Measurements from ENCODE around the gene ZNF235.
"Not testable (repeated sequence)": the region's sequence is repeated elsewhere in the genome, so short reads cannot be mapped to it uniquely, and the experiment has no call there.

The ZNF235 gene

DNA sequence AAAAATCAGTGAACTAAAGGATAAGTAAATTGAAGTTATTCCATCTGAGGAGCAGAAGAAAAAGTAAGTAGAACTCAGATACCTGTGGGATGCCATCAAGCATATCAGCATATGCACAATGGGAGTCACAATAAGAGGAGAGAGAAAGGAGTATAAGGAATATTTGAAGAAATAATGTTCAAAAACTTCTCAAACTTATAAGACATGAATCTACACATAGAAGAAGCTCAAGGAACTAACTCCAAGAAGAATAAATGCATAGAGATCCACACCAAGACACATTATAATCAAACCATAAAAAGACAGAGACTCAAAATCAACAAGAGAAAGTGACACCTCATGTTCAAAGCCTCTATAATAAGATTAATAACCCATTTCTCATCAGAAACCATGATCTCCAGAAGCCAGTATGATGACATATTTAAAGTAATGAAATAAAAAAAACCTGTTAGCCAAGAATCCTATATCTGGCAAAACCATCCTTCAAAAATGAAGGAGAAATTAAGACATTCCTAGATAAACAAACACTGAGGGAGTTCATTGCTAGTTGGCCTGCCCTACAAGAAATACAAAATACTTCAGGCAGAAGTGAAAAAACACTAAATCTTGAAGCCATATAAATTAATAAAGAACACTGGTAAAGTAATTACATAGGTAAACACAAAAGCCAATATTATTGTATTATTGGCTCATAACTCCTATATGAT lies 49.0 kb downstream of the ZNF235 start:
- DNase-seq (ENCODE audit: low read depth) = no peak

DNA sequence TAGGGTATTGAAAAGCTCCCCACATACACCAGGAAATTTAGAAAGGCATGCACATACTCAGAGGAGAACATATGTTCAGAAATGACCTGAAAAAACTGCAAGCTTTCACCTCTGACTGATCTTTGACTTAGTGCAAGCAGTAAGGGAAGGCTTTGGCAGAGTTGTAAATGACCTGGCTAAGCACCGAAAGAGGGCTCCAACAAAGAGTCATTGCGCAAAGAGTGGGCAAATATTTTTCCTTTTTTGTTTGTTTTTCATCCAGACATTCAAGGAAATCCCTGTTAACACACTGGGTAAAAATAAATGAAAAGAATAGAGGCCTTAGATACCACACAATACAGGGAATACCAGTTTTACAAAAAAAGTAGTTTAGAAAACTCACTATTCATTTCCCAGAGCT lies 50.3 kb downstream of the ZNF235 start:
- no peak for DNase-seq (ENCODE audit: low read depth)

DNA sequence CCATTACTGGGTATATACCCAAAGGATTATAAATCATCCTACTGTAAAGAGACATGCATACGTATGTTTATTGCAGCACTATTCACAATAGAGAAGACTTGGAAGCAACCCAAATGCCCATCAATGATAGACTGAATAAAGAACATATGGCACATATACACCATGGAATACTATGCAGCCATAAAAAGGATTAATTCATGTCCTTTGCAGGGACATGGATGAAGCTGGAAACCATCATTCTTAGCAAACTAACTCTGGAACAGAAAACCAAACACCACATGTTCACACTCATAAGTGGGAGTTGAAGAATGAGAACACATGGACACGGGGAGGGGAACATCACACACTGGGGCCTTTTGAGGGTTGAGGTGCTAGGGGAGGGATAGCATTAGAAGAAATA lies 51.4 kb downstream of the ZNF235 start:
- not testable (repeated sequence) for DNase-seq (ENCODE audit: low read depth)

DNA sequence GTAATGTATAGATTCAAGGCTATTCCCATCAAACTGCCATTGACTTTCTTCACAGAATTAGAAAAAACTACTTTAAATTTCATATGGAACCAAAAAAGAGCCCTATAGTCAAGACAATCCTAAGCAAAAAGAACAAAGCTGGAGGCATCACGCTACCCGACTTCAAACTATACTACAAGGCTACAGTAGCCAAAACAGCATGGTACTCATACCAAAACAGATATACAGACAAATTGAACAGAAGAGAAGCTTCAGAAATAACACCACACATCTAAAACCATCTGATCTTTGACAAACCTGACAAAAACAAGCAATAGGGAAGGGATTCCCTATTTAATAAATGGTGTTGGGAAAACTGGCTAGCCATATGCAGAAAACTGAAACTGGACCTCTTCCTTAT lies 52.5 kb downstream of the ZNF235 start:
- DNase-seq (ENCODE audit: low read depth) = not testable (repeated sequence)

DNA sequence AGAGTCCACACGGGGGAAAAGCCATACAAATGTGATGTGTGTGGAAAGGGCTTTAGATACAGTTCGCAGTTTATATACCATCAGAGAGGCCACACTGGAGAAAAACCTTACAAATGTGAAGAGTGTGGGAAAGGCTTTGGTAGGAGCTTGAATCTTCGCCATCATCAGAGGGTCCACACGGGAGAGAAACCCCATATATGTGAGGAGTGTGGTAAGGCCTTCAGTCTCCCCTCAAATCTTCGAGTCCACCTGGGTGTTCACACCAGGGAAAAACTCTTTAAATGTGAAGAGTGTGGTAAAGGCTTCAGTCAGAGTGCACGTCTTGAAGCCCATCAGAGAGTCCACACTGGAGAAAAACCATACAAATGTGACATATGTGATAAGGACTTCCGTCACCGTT lies 68.4 kb downstream of the ZNF235 start:
- DNase-seq (ENCODE audit: low read depth) = no peak

Measured in stimulated activated CD8-positive, alpha-beta memory T cell treated with anti-CD3 and anti-CD28 coated beads, Interleukin-4, amount 100 ng/mL, for 24 hours (primary cell).